HG03354 (cell line): Measurements from ENCODE around the gene TERT.

ENCODE experiments used
- ATAC-seq: cut with Tn5 transposase; IDR thresholded peaks from one replicate; pipeline ENCODE4 v1.9.1; 2021; ENCODE audit warnings: mild to moderate bottlenecking; ENCODE audit not compliant: unreplicated experiment, poor library complexity, severe bottlenecking

The TERT gene

GRCh38 chr5:1320436-1321344 is 25.8 kb upstream of the TERT start:
- ATAC-seq = no peak

DNA sequence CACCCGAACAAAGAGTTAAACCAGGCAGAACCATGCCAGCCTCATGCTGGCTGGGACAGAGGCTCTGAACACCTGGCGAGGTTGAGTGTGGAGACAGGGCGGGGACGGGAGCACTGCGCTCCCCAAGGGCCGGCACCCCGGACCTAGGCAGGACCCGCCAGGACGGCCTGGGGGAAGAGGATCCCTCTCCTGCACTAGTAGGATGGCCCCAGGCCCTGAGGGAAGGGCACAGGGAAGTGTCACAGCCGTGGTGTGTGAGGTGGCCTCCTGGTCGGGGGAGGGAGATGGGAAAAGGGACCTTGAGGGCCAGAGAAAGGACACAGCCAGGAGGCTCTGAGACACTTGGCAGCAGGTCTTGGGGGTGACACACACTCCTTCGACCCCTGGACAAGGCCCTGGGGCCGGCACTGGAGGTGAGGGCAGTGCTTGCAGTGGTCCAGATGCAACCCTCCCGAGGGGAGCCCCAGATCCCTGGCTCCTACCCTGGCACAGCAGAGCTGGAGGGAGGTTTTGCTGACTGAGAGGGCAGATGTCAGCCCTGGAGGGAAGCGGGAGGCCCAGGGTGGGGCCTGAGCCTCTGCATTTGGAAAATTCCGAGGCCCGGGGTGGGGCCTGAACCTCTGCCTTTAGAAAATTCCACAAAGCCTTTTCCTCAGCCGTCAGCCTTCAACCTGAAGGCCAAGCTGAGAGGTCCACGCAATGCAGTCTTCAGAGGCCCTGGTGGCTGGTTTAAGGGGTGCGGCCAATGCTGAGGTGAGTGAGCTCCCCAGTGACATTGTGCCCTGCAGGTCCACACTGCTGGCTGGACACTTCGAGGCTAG is 24.8 kb upstream of the TERT start:
- ATAC-seq = no peak

GRCh38 chr5:1318659-1319251 is 23.9 kb upstream of the TERT start:
- no peak for ATAC-seq

GRCh38 chr5:1317921-1318565 is 23.2 kb upstream of the TERT start:
- ATAC-seq = no peak

GRCh38 chr5:1316588-1317340 is 21.9 kb upstream of the TERT start:
- ATAC-seq = no peak

- ATAC-seq = peak; percentile 61
Observed at GRCh38 chr5:1315709-1316587, 21.1 kb upstream of the TERT start.

- peak; percentile 1 for ATAC-seq
Observed at GRCh38 chr5:1315018-1315708, 20.3 kb upstream of the TERT start.

GRCh38 chr5:1314564-1314982 is 19.7 kb upstream of the TERT start:
- no peak for ATAC-seq

DNA sequence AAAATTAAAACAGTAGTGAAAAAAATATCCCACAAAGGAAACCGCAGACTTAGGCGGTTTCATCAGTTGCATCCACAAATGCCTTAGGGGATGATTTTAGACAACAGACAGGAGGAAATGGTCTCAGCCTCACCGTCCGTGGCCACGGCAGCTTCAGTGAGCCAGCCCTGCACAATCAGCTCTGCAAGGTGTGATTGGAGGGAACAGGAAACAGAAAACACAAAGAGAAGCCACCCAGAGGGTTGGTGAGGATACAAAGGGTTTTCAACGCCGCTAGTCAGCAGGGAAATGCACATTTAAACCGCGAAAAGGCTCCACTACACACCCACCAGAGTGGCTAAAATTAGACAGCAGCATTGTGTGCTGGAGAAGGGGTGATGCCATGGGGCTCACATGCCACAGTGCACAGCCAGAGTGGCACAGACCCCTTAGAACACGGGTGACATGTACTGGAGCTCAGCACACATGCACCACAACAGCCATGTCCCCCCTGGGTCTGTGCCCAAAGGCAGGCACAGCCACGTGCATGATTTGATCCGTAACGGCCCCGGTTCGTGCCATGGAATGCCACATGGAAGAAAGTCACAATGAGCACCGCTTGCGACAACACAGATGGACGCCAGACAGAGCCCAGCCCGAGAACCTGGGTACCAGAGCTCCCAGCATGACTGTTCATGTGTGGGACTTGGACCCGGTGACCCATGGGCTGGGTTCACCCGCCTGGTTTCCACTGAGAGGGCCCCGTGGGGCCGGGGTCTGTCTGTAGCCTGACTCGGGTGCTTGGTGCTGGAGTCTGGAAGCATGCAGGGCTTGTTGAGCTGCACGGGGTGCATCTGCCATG is 18.3 kb upstream of the TERT start:
- peak; percentile 78 for ATAC-seq

DNA sequence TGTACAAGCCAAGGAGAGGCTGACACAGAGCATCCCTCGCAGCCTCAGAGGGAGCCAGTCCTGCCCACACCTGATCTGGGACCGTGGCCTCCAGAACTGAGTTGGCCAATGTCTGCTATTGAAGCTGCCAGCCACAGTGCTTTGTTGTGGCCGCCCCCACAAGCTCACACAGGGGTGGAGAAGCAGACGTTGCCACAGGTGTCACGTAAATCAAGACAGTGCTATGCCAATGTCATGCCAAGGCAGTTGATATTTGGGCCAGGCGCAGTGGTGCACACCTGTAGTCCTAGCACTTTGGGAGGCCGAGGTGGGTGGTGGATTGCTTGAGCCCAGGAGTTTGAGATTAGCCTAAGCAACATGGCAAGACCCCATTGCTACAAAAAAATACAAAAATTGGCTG is 17.3 kb upstream of the TERT start:
- ATAC-seq = no peak

- ATAC-seq = no peak
Observed at GRCh38 chr5:1311439-1312055, 16.7 kb upstream of the TERT start.

DNA sequence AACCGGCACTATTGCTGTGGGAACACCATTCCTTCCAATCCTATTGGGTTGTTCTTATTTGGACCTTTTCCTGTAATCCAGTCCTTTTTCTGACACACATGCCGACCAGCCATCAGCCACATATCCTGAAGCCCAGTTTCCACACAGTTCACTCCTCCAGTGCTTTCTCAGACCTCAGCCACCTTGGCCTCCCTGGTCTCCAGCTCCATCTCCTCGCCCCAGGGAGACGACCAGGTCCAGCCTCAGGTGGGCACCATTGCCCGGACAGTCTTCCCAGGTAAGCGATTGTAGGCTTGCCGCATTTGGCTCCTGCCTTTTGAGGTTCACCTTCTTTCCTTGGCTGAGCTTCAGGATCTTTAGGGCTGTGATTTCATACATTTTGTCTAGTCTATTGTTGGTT is 15.2 kb upstream of the TERT start:
- ATAC-seq = no peak

- ATAC-seq = no peak
Observed at GRCh38 chr5:1304033-1304432, 9.2 kb upstream of the TERT start.

GRCh38 chr5:1302258-1302657 is 7.4 kb upstream of the TERT start:
- no peak for ATAC-seq

- no peak for ATAC-seq
Observed at GRCh38 chr5:1300581-1301083, 5.8 kb upstream of the TERT start.

DNA sequence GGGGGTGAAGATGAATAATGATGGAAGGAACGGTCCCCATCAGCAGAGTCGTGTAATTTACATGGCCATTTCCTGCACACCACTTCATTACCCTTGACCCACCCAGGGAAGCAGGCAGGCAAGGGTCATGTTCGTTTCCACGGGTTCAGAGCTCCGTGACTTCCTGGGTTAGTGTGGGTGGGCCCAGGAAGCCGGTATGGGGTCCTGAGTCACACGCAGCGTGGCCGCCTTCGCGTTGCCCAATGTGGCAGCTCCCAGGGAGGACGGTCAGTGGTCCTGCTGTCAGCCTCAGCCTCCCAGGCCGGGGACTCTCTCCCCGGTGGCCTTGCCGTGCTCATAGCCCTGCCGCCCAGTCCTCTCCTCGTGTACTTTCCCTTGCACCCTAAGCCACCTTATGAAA is 5.1 kb upstream of the TERT start:
- no peak for ATAC-seq

- ATAC-seq = no peak
Observed at GRCh38 chr5:1299511-1299850, 4.6 kb upstream of the TERT start.
